Smooth muscle cell (in vitro differentiated cells): ENCODE data around the gene PKN1. TPM values are rescaled to one million over a fixed set of nuclear protein-coding genes. Genes with fewer than 3 reads are reported as not detected.

ENCODE experiments used
- DNase-seq: peaks from one replicate; lab custom pipeline; 2025; ENCODE audit not compliant: unreplicated experiment; lab: John Stamatoyannopoulos, UW
- H2AFZ ChIP-seq: fragments of 200-600 bp; sonication (generic); 2 replicates; pipeline ENCODE4 v1.6.0; 2016; ENCODE audit warnings: antibody characterized with exemption, low read depth, mild to moderate bottlenecking
- H3F3A ChIP-seq: fragments of 200-600 bp; sonication (generic); 2 replicates; pipeline ENCODE4 v1.6.0; 2017; ENCODE audit warnings: antibody characterized with exemption, low read depth
- H3K27ac ChIP-seq: fragments of 200-600 bp; sonication (generic); 2 replicates; pipeline ENCODE4 v1.5.1; 2016; ENCODE audit warnings: low read depth, mild to moderate bottlenecking
- H3K27me3 ChIP-seq: fragments of 200-600 bp; sonication (generic); 2 replicates; pipeline ENCODE4 v1.6.1; 2016; ENCODE audit warnings: low read depth, mild to moderate bottlenecking
- H3K36me3 ChIP-seq: fragments of 200-600 bp; sonication (generic); 2 replicates; pipeline ENCODE4 v1.5.1; 2016; ENCODE audit warnings: low read depth
- H3K4me1 ChIP-seq: fragments of 200-600 bp; sonication (generic); 2 replicates; pipeline ENCODE4 v1.5.1; 2016; ENCODE audit warnings: low read depth
- H3K4me2 ChIP-seq: fragments of 200-600 bp; sonication (generic); 2 replicates; pipeline ENCODE4 v1.6.0; 2016; ENCODE audit warnings: mild to moderate bottlenecking
- H3K4me3 ChIP-seq: fragments of 200-600 bp; sonication (generic); 2 replicates; pipeline ENCODE4 v1.5.1; 2016; ENCODE audit warnings: mild to moderate bottlenecking
- H3K79me2 ChIP-seq: fragments of 200-600 bp; sonication (generic); 2 replicates; pipeline ENCODE4 v1.6.0; 2016; ENCODE audit warnings: low read depth, mild to moderate bottlenecking
- H3K9ac ChIP-seq: fragments of 200-600 bp; sonication (generic); 2 replicates; pipeline ENCODE4 v1.6.0; 2016; ENCODE audit warnings: low read depth
- H3K9me3 ChIP-seq: fragments of 200-600 bp; sonication (generic); replicated peaks from 2 replicates; pipeline ENCODE4 v1.5.1; 2016; ENCODE audit warnings: low read depth
- H4K20me1 ChIP-seq: fragments of 200-600 bp; sonication (generic); 2 replicates; pipeline ENCODE4 v1.6.0; 2016; ENCODE audit warnings: low read depth
- CTCF ChIP-seq: fragments of 200-600 bp; sonication (generic); IDR thresholded peaks from 2 replicates; pipeline ENCODE4 v1.5.1; 2017; ENCODE audit warnings: borderline replicate concordance, mild to moderate bottlenecking, antibody characterized with exemption; ENCODE audit not compliant: insufficient read depth, poor library complexity, severe bottlenecking
- WGBS: methylation state at CpG from one replicate; pipeline ENCODE4 v1.1.7; 2016; ENCODE audit warnings: low lambda C conversion rate; 5-methylcytosine and 5-hydroxymethylcytosine counted together
- polyA plus RNA-seq: library from polyadenylated mRNA; unstranded; fragments of >200 nt; fragmentation: Nextera tagmentation; extraction: Ambion mirVana; gene quantifications from 2 replicates; pipeline ENCODE4 v1.2.1, GENCODE V29; 2016
- total RNA-seq: library from RNA; depleted of rRNA; stranded (reverse); fragments of >200 nt; gene quantifications from 2 replicates; pipeline ENCODE4 v1.2.3, GENCODE V29; 2014

The PKN1 gene
- total and polyA plus RNA-seq, 2 experiments from 2014 or later, result 28.0 to 64.8 TPM

GRCh38 chr19:14405380-14405757 is 27.7 kb upstream of the PKN1 start:
- Histone ChIP-seq H3K9me3 (no peaks in the 10 kb centered on the region), H3K27ac (no peak overlapping the region), H2AFZ (no peak overlapping the region), H3K4me3 (peak overlapping the region; percentile 43), H3K36me3 (no peaks in the 10 kb centered on the region), H3K9ac (no peak overlapping the region), H3K4me2 (peak overlapping the region; percentile 63), H3K27me3 (no peaks in the 10 kb centered on the region), H3K79me2 (no peaks in the 10 kb centered on the region), H3K4me1 (no peaks in the 10 kb centered on the region), H4K20me1 (peaks cover 10% of the 10 kb centered on the region), H3F3A (no peaks in the 10 kb centered on the region)
- WGBS, result 50% methylated on average over 6 of the region's 6 CpGs
- TF ChIP-seq CTCF, result no peak
- DNase-seq, result no peak

- H3K79me2 ChIP-seq, result no peaks in the 10 kb centered on the region
- H3K36me3 ChIP-seq, result no peaks in the 10 kb centered on the region
- H3F3A ChIP-seq, result no peaks in the 10 kb centered on the region
- H3K4me1 ChIP-seq, result no peaks in the 10 kb centered on the region
- H3K27ac ChIP-seq, result no peak overlapping the region
- peak overlapping the region; percentile 63 for H3K4me2 ChIP-seq
- no peaks in the 10 kb centered on the region for H3K27me3 ChIP-seq
- peak; percentile 91 for DNase-seq
- 13% methylated on average over 30 of the region's 61 CpGs for WGBS
- H3K9ac ChIP-seq, result no peak overlapping the region
- no peaks in the 10 kb centered on the region for H3K9me3 ChIP-seq
- H3K4me3 ChIP-seq, result peak overlapping the region; percentile 43
- TF ChIP-seq CTCF, result peak; percentile 91
- H4K20me1 ChIP-seq, result peaks cover 16% of the 10 kb centered on the region
- H2AFZ ChIP-seq, result no peak overlapping the region
Measured at GRCh38 chr19:14405758-14406644, 27.1 kb upstream of the PKN1 start.

GRCh38 chr19:14406645-14407401 is 26.3 kb upstream of the PKN1 start:
- WGBS, result 97% methylated on average over 27 of the region's 27 CpGs
- Histone ChIP-seq H3K27me3 (no peaks in the 10 kb centered on the region), H3K79me2 (peaks cover 3% of the 10 kb centered on the region), H4K20me1 (peaks cover 25% of the 10 kb centered on the region), H3K4me3 (no peak overlapping the region), H3K4me2 (no peak overlapping the region), H3K27ac (no peak overlapping the region), H3K9ac (no peak overlapping the region), H2AFZ (no peak overlapping the region), H3K4me1 (no peaks in the 10 kb centered on the region), H3F3A (no peaks in the 10 kb centered on the region), H3K36me3 (no peaks in the 10 kb centered on the region), H3K9me3 (no peaks in the 10 kb centered on the region)
- DNase-seq, result no peak
- no peak for TF ChIP-seq CTCF
